Spleen (tissue), 11 donors: ENCODE results near the gene NRL. TPM values are rescaled to one million over a fixed set of nuclear protein-coding genes. Genes with fewer than 3 reads are reported as not detected.
"Not testable (repeated sequence)": the region's sequence is repeated elsewhere in the genome, so short reads cannot be mapped to it uniquely, and the experiment has no call there.

ENCODE experiments used
- DNase-seq: peaks from one replicate; pipeline ENCODE4 v3.0.0-alpha.2; 2020
- H3K27ac ChIP-seq, 8 donors: fragments of 200-600 bp; sonication (generic) in 7 of 8; 1 replicate in 4 of 8; 2 replicates in 4 of 8; pipeline versions ENCODE4 v1.5.0 to v1.8.0; 2016 to 2021; ENCODE audit warnings: inconsistent platforms in 4 of 8, mild to moderate bottlenecking in 4 of 8, moderate library complexity in 1 of 8
- H3K27me3 ChIP-seq, 7 donors: fragments of 200-600 bp; sonication (generic) in 6 of 7; replicated peaks in 1 of 7; 1 replicate in 4 of 7; 2 replicates in 3 of 7; pipeline versions ENCODE4 v1.5.0 to v1.8.0; 2016 to 2021; ENCODE audit warnings: inconsistent platforms in 3 of 7, mild to moderate bottlenecking in 1 of 7
- H3K36me3 ChIP-seq, 6 donors: fragments of 200-600 bp; sonication (generic) in 5 of 6; 1 replicate in 4 of 6; 2 replicates in 2 of 6; pipeline versions ENCODE4 v1.5.0 to v1.8.0; 2016 to 2021; ENCODE audit warnings: inconsistent platforms in 2 of 6
- H3K4me1 ChIP-seq, 6 donors: fragments of 200-600 bp; sonication (generic) in 5 of 6; 1 replicate in 3 of 6; 2 replicates in 3 of 6; pipeline versions ENCODE4 v1.5.0 to v1.8.0; 2016 to 2021; ENCODE audit warnings: inconsistent platforms in 3 of 6
- H3K4me3 ChIP-seq, 8 donors: fragments of 200-600 bp; sonication (generic) in 7 of 8; 1 replicate in 4 of 8; 2 replicates in 4 of 8; pipeline versions ENCODE4 v1.5.0 to v1.8.0; 2016 to 2021; ENCODE audit warnings: inconsistent platforms in 4 of 8, mild to moderate bottlenecking in 4 of 8, moderate library complexity in 2 of 8
- H3K9me3 ChIP-seq, 8 donors: fragments of 200-600 bp; sonication (generic) in 7 of 8; 1 replicate in 4 of 8; 2 replicates in 4 of 8; pipeline versions ENCODE4 v1.5.0 to v1.8.0; 2016 to 2021; ENCODE audit warnings: inconsistent platforms in 4 of 8
- CTCF ChIP-seq, 11 experiments: fragments of 200-600 bp in 7 of 11; fragments of 450-650 bp in 4 of 11; sonication (generic) in 4 of 11; IDR thresholded peaks in 8 of 11; conservative IDR thresholded peaks in 3 of 11; 1 replicate in 7 of 11; 2 replicates in 4 of 11; pipeline versions ENCODE4 v1.4.0 to v1.8.0; 2016 to 2021; ENCODE audit warnings: antibody characterized with exemption in 11 of 11, inconsistent platforms in 4 of 11, mild to moderate bottlenecking in 1 of 11
- POLR2A ChIP-seq, 3 donors: fragments of 450-650 bp; IDR thresholded peaks; one replicate each; pipeline ENCODE4 v1.5.1; 2017; ENCODE audit warnings: antibody characterized with exemption in 3 of 3, mild to moderate bottlenecking in 1 of 3
- POLR2AphosphoS5 ChIP-seq, 3 donors: sonication (generic); formaldehyde crosslinking; IDR thresholded peaks; one replicate each; pipeline ENCODE4 v1.5.1; 2017; ENCODE audit warnings: antibody characterized with exemption in 3 of 3
- WGBS, 5 donors: extraction: QIAGEN DNeasy Blood & Tissue Kit in 3 of 5; methylation state at CpG; one replicate each; pipeline versions ENCODE4 v1.1.5 to v1.1.7; 2013 to 2018; 5-methylcytosine and 5-hydroxymethylcytosine counted together
- intact Hi-C: fragments of 100-400 bp; cut with DNase I; formaldehyde crosslinking; loops from one replicate; pipeline ENCODE4 v1.15.0; 2023; ENCODE audit warnings: low total_unique reads
- polyA plus RNA-seq, 3 donors: library from polyadenylated mRNA; stranded (reverse); fragments of 200-250 nt; gene quantifications; one replicate each; pipeline ENCODE4 v1.2.1, GENCODE V29; 2013
- total RNA-seq, 7 donors: library from RNA; depleted of rRNA in 3 of 7; stranded (reverse); fragments of >200 nt in 3 of 7; fragmentation: NEBNext Ultra II Directional in 4 of 7; extraction: Animal tissue kit (Norgen Biotek cat#: 25700) in 4 of 7; gene quantifications; one replicate each; pipeline versions ENCODE4 v1.1.0 to v1.2.1, GENCODE V29; 2016 to 2021
- donor health status: healthy with polysubstance abuse.
- donor health status: DM: no; HTN: no; CAD: no; lungs with moderate emphysema.
- donor health status: DM: no; HTN: no; CAD: no.
- donor health status: Bipolar disorder and iron deficiency.
- donor health status: healthy.
- donor health status: DM: no; HTN: no; CAD: no.
- donor health status: DM: yes; HTN: yes; CAD: no.

NRL gene
- total and polyA plus RNA-seq, 10 donors: 2.0 to 7.8 (median 4.0) TPM

DNA sequence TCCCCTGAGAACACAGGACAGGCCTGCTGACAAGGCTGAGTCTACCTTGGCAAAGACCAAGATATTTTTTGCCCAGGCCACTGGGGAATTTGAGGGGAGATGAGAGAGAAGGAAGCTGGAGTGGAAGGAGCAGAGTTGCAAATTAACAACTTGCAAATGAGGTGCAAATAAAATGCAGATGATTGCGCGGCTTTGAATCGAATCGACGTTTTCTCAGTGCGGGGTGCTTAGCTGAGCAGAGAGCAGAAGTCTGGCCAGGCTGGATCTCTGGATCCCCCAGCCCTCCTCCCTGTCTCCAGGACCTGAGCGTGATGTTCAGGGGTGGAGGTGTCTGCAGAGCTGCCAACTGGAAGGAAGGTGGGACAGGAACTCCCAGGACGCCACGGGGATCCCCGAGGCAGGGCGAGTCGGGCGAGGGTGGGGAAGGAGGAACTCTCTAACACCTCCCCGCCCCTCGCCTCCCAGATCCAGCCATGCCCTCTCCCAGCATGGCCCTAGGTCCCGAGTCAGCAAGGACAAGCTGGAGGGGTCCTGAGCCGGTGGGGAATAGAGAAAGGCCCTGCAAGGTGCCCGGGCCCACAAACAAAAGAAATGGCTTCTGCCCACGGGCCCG is 63.5 kb downstream of the NRL start:
- Histone ChIP-seq H3K36me3 (no peaks in the 10 kb centered on the region), H3K4me1 (peaks cover 8 to 43% (median 28%) of the 10 kb centered on the region in 6 donors), H3K27me3 (peaks cover 0 to 30% (median 0%) of the 10 kb centered on the region in 7 donors), H3K27ac (peak overlapping the region in 6 of 8 donors; percentile 59 to 80 (median 70)), H3K4me3 (peak overlapping the region; percentile 50 to 94 (median 74)), H3K9me3 (no peaks in the 10 kb centered on the region)
- intact Hi-C loops: no loop called here
- 20 to 30% (median 25%) methylated on average over 18 to 20 of the region's 20 CpGs for WGBS, 5 donors
- TF ChIP-seq POLR2AphosphoS5 (IDR thresholded peaks at IDR 0.05) (no peak), POLR2A (IDR thresholded peaks at IDR 0.05) (no peak), CTCF (IDR thresholded peaks at IDR 0.05 in 8 of 11, conservative IDR thresholded peaks at IDR 0.05 in 3 of 11) (no peak)
- DNase-seq: no peak

- H3K9me3 ChIP-seq, H3K27ac ChIP-seq, H3K36me3 ChIP-seq, intact Hi-C loops, DNase-seq, H3K4me3 ChIP-seq: not testable (repeated sequence)
- Histone ChIP-seq H3K4me1 (peaks cover 8 to 43% (median 28%) of the 10 kb centered on the region in 6 donors), H3K27me3 (peaks cover 0 to 30% (median 0%) of the 10 kb centered on the region in 7 donors)
- 76 to 91% (median 81%) methylated on average over 8 of the region's 8 CpGs for WGBS, 5 donors
Measured at GRCh38 chr14:24050753-24051152, 64.0 kb downstream of the NRL start.

GRCh38 chr14:24049002-24049401 is 65.7 kb downstream of the NRL start:
- H3K36me3 ChIP-seq, H3K27ac ChIP-seq, intact Hi-C loops, H3K4me3 ChIP-seq, DNase-seq, H3K9me3 ChIP-seq: not testable (repeated sequence)
- peaks cover 8 to 43% (median 28%) of the 10 kb centered on the region in 6 donors for H3K4me1 ChIP-seq
- H3K27me3 ChIP-seq: peaks cover 0 to 27% (median 0%) of the 10 kb centered on the region in 7 donors
- WGBS, 5 donors: 38 to 57% (median 55%) methylated on average over 2 of the region's 2 CpGs

DNA sequence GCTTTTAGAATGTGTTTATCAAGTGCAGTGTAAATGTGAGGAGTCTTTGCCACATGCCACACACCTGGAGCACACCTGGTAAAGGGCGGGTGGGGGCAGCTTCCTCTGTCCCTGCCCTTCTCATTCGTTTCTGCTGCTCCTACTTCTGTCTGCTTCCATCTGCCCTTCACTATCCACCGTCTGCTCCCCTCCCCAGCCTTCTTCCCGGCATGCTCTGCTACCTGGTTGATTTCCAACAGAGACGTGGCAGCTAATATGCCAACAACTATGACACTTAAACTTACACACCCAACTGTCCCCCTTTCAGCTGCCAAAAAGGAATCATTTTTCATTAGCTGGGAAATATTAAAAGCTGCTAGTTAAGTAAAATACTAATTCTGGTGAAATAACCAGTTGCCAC is 72.0 kb downstream of the NRL start:
- WGBS, 5 donors: 57 to 77% (median 71%) methylated on average over 5 of the region's 5 CpGs
- no peaks in the 10 kb centered on the region for H3K36me3 ChIP-seq
- intact Hi-C loops: no loop called here
- H3K27ac ChIP-seq: no peak overlapping the region
- H3K9me3 ChIP-seq: no peaks in the 10 kb centered on the region
- no peak overlapping the region for H3K4me3 ChIP-seq
- H3K4me1 ChIP-seq: no peaks in the 10 kb centered on the region
- H3K27me3 ChIP-seq: no peaks in the 10 kb centered on the region
- TF ChIP-seq POLR2AphosphoS5 (IDR thresholded peaks at IDR 0.05): no peak
- no peak for TF ChIP-seq POLR2A (IDR thresholded peaks at IDR 0.05)
- no peak for TF ChIP-seq CTCF (IDR thresholded peaks at IDR 0.05 in 8 of 11, conservative IDR thresholded peaks at IDR 0.05 in 3 of 11)
- DNase-seq: no peak

GRCh38 chr14:24040692-24041091 is 74.1 kb downstream of the NRL start:
- Histone ChIP-seq H3K36me3 (no peaks in the 10 kb centered on the region), H3K4me1 (peaks cover 0 to 19% (median 5%) of the 10 kb centered on the region in 6 donors), H3K27me3 (no peaks in the 10 kb centered on the region), H3K4me3 (no peak overlapping the region), H3K9me3 (no peaks in the 10 kb centered on the region), H3K27ac (no peak overlapping the region)
- WGBS, 5 donors: 49 to 72% (median 64%) methylated on average over 2 of the region's 2 CpGs
- DNase-seq: no peak
- intact Hi-C loops: no loop called here
- no peak for TF ChIP-seq CTCF (IDR thresholded peaks at IDR 0.05 in 8 of 11, conservative IDR thresholded peaks at IDR 0.05 in 3 of 11)
- TF ChIP-seq POLR2AphosphoS5 (IDR thresholded peaks at IDR 0.05): no peak
- no peak for TF ChIP-seq POLR2A (IDR thresholded peaks at IDR 0.05)
